Endothelial cell of umbilical vein (primary cell): ENCODE results near the gene SLC45A1.

Source experiments
- EZH2 ChIP-seq: IDR thresholded peaks from 2 replicates; pipeline ENCODE4 v1.6.1; 2012; ENCODE audit warnings: borderline replicate concordance, low read depth, mild to moderate bottlenecking, moderate library complexity, low read length, inconsistent platforms; ENCODE audit not compliant: severe bottlenecking
- MAX ChIP-seq: IDR thresholded peaks from 2 replicates; pipeline ENCODE4 v1.6.1; 2011; ENCODE audit not compliant: insufficient read depth, insufficient read length

GRCh38 chr1:8378981-8379470 is 61.1 kb downstream of the SLC45A1 start:
- TF ChIP-seq EZH2 (no peak), MAX (no peak)
